ENCODE results near the gene C3orf85. TPM values are rescaled to one million over a fixed set of nuclear protein-coding genes. Genes with fewer than 3 reads are reported as not detected.

Gene C3orf85
- total RNA-seq, 1 experiment from 2014 or later: not detected

- ChIA-PET POLR2A (ENCODE audit: low non-redundant PET) (no interaction called here), CTCF (no interaction called here)
- Histone ChIP-seq H3K36me3 (ENCODE audit: insufficient read depth, low read length, poor library complexity, severe bottlenecking) (no peaks in the 10 kb centered on the region), H3K4me1 (ENCODE audit: insufficient read depth, low read length, poor library complexity, severe bottlenecking) (no peaks in the 10 kb centered on the region), H3K9me3 (ENCODE audit: low read depth, low read length, poor library complexity, severe bottlenecking) (no peaks in the 10 kb centered on the region), H3K27ac (ENCODE audit: low read depth, low read length, poor library complexity, severe bottlenecking) (no peak overlapping the region), H3K4me3 (ENCODE audit: low read depth, low read length, poor library complexity, severe bottlenecking) (no peak overlapping the region), H3K27me3 (replicated peaks; ENCODE audit: insufficient read depth, low read depth, low read length, poor library complexity) (no peaks in the 10 kb centered on the region)
- DNase-seq (ENCODE audit: low spot score): no peak
- TF ChIP-seq EZH2 (IDR thresholded peaks at IDR 0.05; ENCODE audit: borderline replicate concordance, low read depth, low read length, poor library complexity, severe bottlenecking) (no peak), CTCF (conservative IDR thresholded peaks at IDR 0.05; ENCODE audit: low read depth, low read length) (no peak)
- intact Hi-C loops (cut with micrococcal nuclease; ENCODE audit: unreplicated experiment): no loop called here
- no TSS peak for BruUV-seq (replicated peaks)
Observed at GRCh38 chr3:109115451-109115850, 21.1 kb upstream of the C3orf85 start.

- TF ChIP-seq CTCF (conservative IDR thresholded peaks at IDR 0.05; ENCODE audit: low read depth, low read length) (no peak), EZH2 (IDR thresholded peaks at IDR 0.05; ENCODE audit: borderline replicate concordance, low read depth, low read length, poor library complexity, severe bottlenecking) (no peak)
- intact Hi-C loops (cut with micrococcal nuclease; ENCODE audit: unreplicated experiment): no loop called here
- DNase-seq (ENCODE audit: low spot score): no peak
- POLR2A ChIA-PET (ENCODE audit: low non-redundant PET): no interaction called here
- no peak overlapping the region for H3K27ac ChIP-seq (ENCODE audit: low read depth, low read length, poor library complexity, severe bottlenecking)
- H3K27me3 ChIP-seq (replicated peaks; ENCODE audit: insufficient read depth, low read depth, low read length, poor library complexity): no peaks in the 10 kb centered on the region
- H3K9me3 ChIP-seq (ENCODE audit: low read depth, low read length, poor library complexity, severe bottlenecking): no peaks in the 10 kb centered on the region
- H3K36me3 ChIP-seq (ENCODE audit: insufficient read depth, low read length, poor library complexity, severe bottlenecking): no peaks in the 10 kb centered on the region
- BruUV-seq (replicated peaks): no TSS peak
- no peak overlapping the region for H3K4me3 ChIP-seq (ENCODE audit: low read depth, low read length, poor library complexity, severe bottlenecking)
- CTCF ChIA-PET: no interaction called here
- no peaks in the 10 kb centered on the region for H3K4me1 ChIP-seq (ENCODE audit: insufficient read depth, low read length, poor library complexity, severe bottlenecking)
Observed at GRCh38 chr3:109116031-109116430, 20.5 kb upstream of the C3orf85 start.

- ChIA-PET POLR2A (ENCODE audit: low non-redundant PET) (no interaction called here), CTCF (no interaction called here)
- BruUV-seq (replicated peaks): no TSS peak
Observed at GRCh38 chr3:109117939-109118338, 18.6 kb upstream of the C3orf85 start, which contains the start of gene MORC1. TSS of gene MORC1 (minus strand) at chr3:109118134. CDS start at chr3:109118059, 75 bp downstream.

More at GRCh38 chr3:109117939-109118338, 18.6 kb upstream of the C3orf85 start, which contains the start of gene MORC1:
- no peaks in the 10 kb centered on the region for H3K9me3 ChIP-seq (ENCODE audit: low read depth, low read length, poor library complexity, severe bottlenecking)
- H3K27me3 ChIP-seq (replicated peaks; ENCODE audit: insufficient read depth, low read depth, low read length, poor library complexity): no peaks in the 10 kb centered on the region
- intact Hi-C loops (cut with micrococcal nuclease; ENCODE audit: unreplicated experiment): no loop called here
- no peak for DNase-seq (ENCODE audit: low spot score)
- no peak within 1 kb of the TSS for H3K4me3 ChIP-seq (ENCODE audit: low read depth, low read length, poor library complexity, severe bottlenecking)
- no peaks in the 10 kb centered on the region for H3K36me3 ChIP-seq (ENCODE audit: insufficient read depth, low read length, poor library complexity, severe bottlenecking)
- H3K4me1 ChIP-seq (ENCODE audit: insufficient read depth, low read length, poor library complexity, severe bottlenecking): no peaks in the 10 kb centered on the region
- no peak within 1 kb of the TSS for H3K27ac ChIP-seq (ENCODE audit: low read depth, low read length, poor library complexity, severe bottlenecking)
- TF ChIP-seq EZH2 (IDR thresholded peaks at IDR 0.05; ENCODE audit: borderline replicate concordance, low read depth, low read length, poor library complexity, severe bottlenecking): no peak
- no peak for TF ChIP-seq CTCF (conservative IDR thresholded peaks at IDR 0.05; ENCODE audit: low read depth, low read length)
